Neuronal stem cell (in vitro differentiated cells): ENCODE measurements around the gene IDNK. TPM values are rescaled to one million over a fixed set of nuclear protein-coding genes. Genes with fewer than 3 reads are reported as not detected.

ENCODE experiments used
- DNase-seq: peaks from one replicate; pipeline ENCODE4 v3.0.0-alpha.2; 2013; ENCODE audit warnings: low spot score
- H2AFZ ChIP-seq: one replicate; pipeline ENCODE4 v1.6.1; 2013; ENCODE audit warnings: mild to moderate bottlenecking, low read length, inconsistent platforms
- H2AK5ac ChIP-seq: 2 replicates; pipeline ENCODE4 v1.6.1; 2013; ENCODE audit warnings: low read depth, mild to moderate bottlenecking, inconsistent platforms, low read length, moderate library complexity, mixed read lengths
- H2BK120ac ChIP-seq: 2 replicates; pipeline ENCODE4 v1.6.1; 2013; ENCODE audit warnings: low read depth, mild to moderate bottlenecking, inconsistent platforms, low read length, moderate library complexity, mixed read lengths
- H2BK12ac ChIP-seq: one replicate; pipeline ENCODE4 v1.6.1; 2013; ENCODE audit warnings: low read length, inconsistent platforms
- H2BK15ac ChIP-seq: 2 replicates; pipeline ENCODE4 v1.6.1; 2013; ENCODE audit warnings: mild to moderate bottlenecking, low read length, inconsistent platforms, mixed read lengths
- H2BK5ac ChIP-seq: one replicate; pipeline ENCODE4 v1.6.1; 2013; ENCODE audit warnings: inconsistent platforms, mild to moderate bottlenecking, low read length, moderate library complexity
- H3K14ac ChIP-seq: one replicate; pipeline ENCODE4 v1.6.1; 2013; ENCODE audit warnings: low read length, inconsistent platforms
- H3K18ac ChIP-seq: 2 replicates; pipeline ENCODE4 v1.6.1; 2013; ENCODE audit warnings: low read length, inconsistent platforms
- H3K23ac ChIP-seq: 2 replicates; pipeline ENCODE4 v1.6.1; 2013; ENCODE audit warnings: low read depth, mild to moderate bottlenecking, mixed read lengths, low read length, inconsistent platforms; ENCODE audit not compliant: poor library complexity
- H3K27ac ChIP-seq: replicated peaks from 3 replicates; pipeline ENCODE4 v1.5.1; 2013; ENCODE audit warnings: low read length, inconsistent platforms
- H3K27me3 ChIP-seq, 3 experiments: 2 replicates each; pipeline ENCODE4 v1.6.1; 2013; ENCODE audit warnings: low read length in 3 of 3, mild to moderate bottlenecking in 2 of 3, inconsistent platforms in 1 of 3, low read depth in 1 of 3, mixed read lengths in 1 of 3, moderate library complexity in 1 of 3; ENCODE audit not compliant: control insufficient read depth in 3 of 3, insufficient read depth in 3 of 3
- H3K36me3 ChIP-seq, 2 donors: replicated peaks in 1 of 2; 2 replicates each; pipeline ENCODE4 v1.6.1; 2013; ENCODE audit warnings: low read length in 2 of 2; ENCODE audit not compliant: control insufficient read depth in 2 of 2, insufficient read depth in 2 of 2
- H3K4ac ChIP-seq: 2 replicates; pipeline ENCODE4 v1.6.1; 2013; ENCODE audit warnings: inconsistent platforms, mild to moderate bottlenecking, low read length, moderate library complexity
- H3K4me1 ChIP-seq, 2 donors: 1 replicate in 1 of 2; 2 replicates in 1 of 2; pipeline ENCODE4 v1.6.1; 2013; ENCODE audit warnings: low read length in 2 of 2, low read depth in 1 of 2; ENCODE audit not compliant: control insufficient read depth in 2 of 2, insufficient read depth in 1 of 2
- H3K4me2 ChIP-seq: one replicate; pipeline ENCODE4 v1.6.1; 2013; ENCODE audit warnings: mild to moderate bottlenecking, low read length, inconsistent platforms; ENCODE audit not compliant: insufficient read depth, poor library complexity, severe bottlenecking
- H3K4me3 ChIP-seq, 2 donors: 2 replicates each; pipeline ENCODE4 v1.5.1; 2013; ENCODE audit warnings: low read length in 2 of 2, mild to moderate bottlenecking in 2 of 2, inconsistent platforms in 1 of 2, moderate library complexity in 1 of 2
- H3K79me1 ChIP-seq: one replicate; pipeline ENCODE4 v1.6.1; 2013; ENCODE audit warnings: low read depth, mild to moderate bottlenecking, inconsistent platforms, low read length, moderate library complexity
- H3K9ac ChIP-seq: one replicate; pipeline ENCODE4 v1.6.1; 2013; ENCODE audit warnings: mild to moderate bottlenecking, low read depth, low read length, inconsistent platforms; ENCODE audit not compliant: poor library complexity
- H3K9me3 ChIP-seq, 2 donors: replicated peaks in 1 of 2; 2 replicates each; pipeline versions ENCODE3 to v1.6.1; 2013; ENCODE audit warnings: low read length in 2 of 2, mild to moderate bottlenecking in 2 of 2, inconsistent platforms in 1 of 2, low read depth in 1 of 2, mixed read lengths in 1 of 2, moderate library complexity in 1 of 2; ENCODE audit not compliant: control insufficient read depth in 2 of 2, insufficient read depth in 1 of 2
- H4K8ac ChIP-seq: one replicate; pipeline ENCODE4 v1.6.1; 2013; ENCODE audit warnings: low read depth, mild to moderate bottlenecking, inconsistent platforms, low read length, moderate library complexity
- H4K91ac ChIP-seq: one replicate; pipeline ENCODE4 v1.6.1; 2013; ENCODE audit warnings: low read length, low read depth, mild to moderate bottlenecking, inconsistent platforms; ENCODE audit not compliant: poor library complexity
- WGBS, 2 donors: extraction: QIAGEN DNeasy Blood & Tissue Kit; methylation state at CpG; one replicate each; pipeline ENCODE4 v1.1.7; 2013; ENCODE audit warnings: missing lambda C conversion rate in 2 of 2, mixed read lengths in 1 of 2; ENCODE audit not compliant: insufficient read length in 2 of 2, insufficient replicate concordance in 1 of 2; ENCODE audit errors: extremely low coverage in 2 of 2; 5-methylcytosine and 5-hydroxymethylcytosine counted together
- polyA plus RNA-seq, 2 experiments: library from polyadenylated mRNA; stranded (reverse); fragments of 200-250 nt; gene quantifications; one replicate each; pipeline ENCODE4 v1.2.3, GENCODE V29; 2013

IDNK gene
- polyA plus RNA-seq (2013, experiment 1 of 2), result 2.8 TPM
- polyA plus RNA-seq (2013, experiment 2 of 2), result 2.6 TPM

DNA sequence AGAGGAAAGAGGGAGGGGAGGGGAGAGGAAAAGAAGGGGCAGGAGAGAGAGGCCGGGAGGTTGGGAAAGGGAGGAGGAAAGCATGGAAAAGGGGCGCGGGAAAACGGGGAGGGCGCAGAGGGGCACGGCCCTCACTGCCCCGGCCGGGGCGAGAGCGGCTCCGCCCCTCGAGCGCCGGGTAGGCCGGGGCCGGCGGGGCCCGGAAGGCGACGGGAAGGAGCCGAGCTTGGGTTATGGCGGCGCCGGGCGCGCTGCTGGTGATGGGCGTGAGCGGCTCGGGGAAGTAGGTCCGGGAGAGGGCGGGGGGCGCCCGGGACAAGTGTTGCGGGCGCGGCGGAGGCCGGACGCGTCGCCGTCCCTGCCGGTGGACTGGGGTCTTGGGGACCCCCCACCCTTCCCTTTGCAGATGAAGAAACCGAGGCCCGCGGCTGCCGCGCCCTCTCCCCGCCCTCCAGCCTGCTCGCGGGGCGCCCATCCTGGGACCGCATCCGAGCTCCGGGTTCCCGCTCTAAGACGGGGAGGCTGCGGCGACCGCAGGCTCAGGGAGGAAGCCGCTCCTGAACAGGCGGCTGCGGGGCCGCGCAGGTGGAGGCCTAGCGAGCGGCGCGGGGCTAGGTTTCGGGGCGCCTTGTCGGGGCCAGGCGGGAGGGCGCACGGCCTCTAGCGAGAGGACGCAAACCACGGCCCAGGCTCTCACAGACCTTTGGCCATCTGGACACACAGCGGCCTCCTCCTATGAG lies at the start of gene IDNK:
Gene IDNK (plus strand): TSS at position 205 of the 740 bp plus-strand sequence. CDS start 29 bp downstream, at position 234.
- Histone ChIP-seq H2AFZ (peak within 1 kb of the TSS; percentile 96), H3K27me3 (no peaks in the 10 kb centered on the region), H3K9ac (peak within 1 kb of the TSS; percentile 83), H2BK5ac (peak within 1 kb of the TSS; percentile 88), H3K4me1 (peaks cover 0 to 6% of the 10 kb centered on the region in 2 donors), H4K8ac (no peak within 1 kb of the TSS), H3K36me3 (peaks cover 3 to 10% of the 10 kb centered on the region in 2 donors), H3K18ac (peak within 1 kb of the TSS; percentile 97), H4K91ac (no peak within 1 kb of the TSS), H3K23ac (peak within 1 kb of the TSS; percentile 81), H3K14ac (peak within 1 kb of the TSS; percentile 26), H3K4me2 (peak within 1 kb of the TSS; percentile 73), H3K27ac (peak within 1 kb of the TSS; percentile 40), H2AK5ac (no peak within 1 kb of the TSS), H3K9me3 (peaks cover 0 to 2% of the 10 kb centered on the region in 2 donors), H2BK15ac (peak within 1 kb of the TSS; percentile 65), H3K79me1 (no peaks in the 10 kb centered on the region), H2BK120ac (peak within 1 kb of the TSS; percentile 47), H3K4me3 (peak within 1 kb of the TSS; percentile 62 to 93), H3K4ac (no peak within 1 kb of the TSS), H2BK12ac (no peak within 1 kb of the TSS)
- peak; percentile 58 for DNase-seq
- WGBS, 2 donors, result no CpG with 5 or more reads among the region's 79 CpGs

DNA sequence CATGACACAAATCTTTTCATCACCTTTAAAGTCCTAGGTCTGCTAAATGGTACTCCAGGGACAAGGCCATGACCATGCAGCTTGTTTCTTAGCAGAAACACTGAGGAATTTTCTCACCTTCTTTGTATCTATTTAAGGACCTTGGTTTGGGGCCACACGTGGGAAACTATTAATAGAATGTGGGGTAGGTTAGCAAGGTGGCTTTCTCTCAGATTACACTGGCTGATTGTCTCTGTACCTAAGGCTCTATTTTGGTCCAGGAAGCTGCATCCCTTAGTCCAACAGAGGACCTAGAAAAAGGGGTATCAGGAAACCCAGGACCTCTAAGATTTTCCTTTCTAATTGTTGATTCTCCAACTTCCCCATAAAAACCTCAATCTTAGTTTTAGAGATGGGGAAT lies 48.5 kb upstream of the IDNK start:
- H2AK5ac ChIP-seq, result no peak overlapping the region
- no peak overlapping the region for H2BK15ac ChIP-seq
- H3K18ac ChIP-seq, result no peak overlapping the region
- no peak overlapping the region for H3K14ac ChIP-seq
- H2BK5ac ChIP-seq, result no peak overlapping the region
- H3K9ac ChIP-seq, result no peak overlapping the region
- no peaks in the 10 kb centered on the region for H3K9me3 ChIP-seq
- no peak overlapping the region for H4K8ac ChIP-seq
- no peak overlapping the region for H2BK12ac ChIP-seq
- no peaks in the 10 kb centered on the region for H3K27me3 ChIP-seq
- no peak overlapping the region for H3K4me2 ChIP-seq
- H3K23ac ChIP-seq, result no peak overlapping the region
- H3K36me3 ChIP-seq, result no peaks in the 10 kb centered on the region
- DNase-seq, result no peak
- no peaks in the 10 kb centered on the region for H3K79me1 ChIP-seq
- H2BK120ac ChIP-seq, result no peak overlapping the region
- H3K4me1 ChIP-seq, result no peaks in the 10 kb centered on the region
- no peak overlapping the region for H3K4ac ChIP-seq
- no peak overlapping the region for H2AFZ ChIP-seq
- no peak overlapping the region for H3K4me3 ChIP-seq
- H3K27ac ChIP-seq, result no peak overlapping the region
- WGBS, 2 donors, result no CpG with 5 or more reads among the region's 1 CpG
- H4K91ac ChIP-seq, result no peak overlapping the region

DNA sequence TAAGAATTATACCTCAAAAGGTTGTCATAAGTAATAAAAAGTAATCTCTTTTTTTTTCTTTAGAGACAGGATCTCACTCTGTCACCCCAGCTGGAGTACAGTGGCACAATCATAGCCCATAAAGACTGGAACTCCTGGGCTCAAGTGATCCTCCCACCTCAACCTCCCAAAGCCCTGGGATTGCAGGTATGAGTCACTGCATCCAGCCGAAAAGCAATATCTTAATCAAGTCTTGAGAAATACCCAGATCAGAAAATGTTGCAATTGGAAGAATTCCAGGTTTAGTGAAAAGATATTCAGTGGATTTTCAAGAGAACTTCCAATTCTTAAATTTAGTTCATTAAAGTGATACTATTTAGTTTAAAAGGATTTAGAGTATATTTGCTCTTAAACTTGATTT lies 40.9 kb upstream of the IDNK start:
- WGBS, 2 donors, result no CpG with 5 or more reads among the region's 1 CpG
- Histone ChIP-seq H2BK5ac (no peak overlapping the region), H2BK12ac (no peak overlapping the region)

DNA sequence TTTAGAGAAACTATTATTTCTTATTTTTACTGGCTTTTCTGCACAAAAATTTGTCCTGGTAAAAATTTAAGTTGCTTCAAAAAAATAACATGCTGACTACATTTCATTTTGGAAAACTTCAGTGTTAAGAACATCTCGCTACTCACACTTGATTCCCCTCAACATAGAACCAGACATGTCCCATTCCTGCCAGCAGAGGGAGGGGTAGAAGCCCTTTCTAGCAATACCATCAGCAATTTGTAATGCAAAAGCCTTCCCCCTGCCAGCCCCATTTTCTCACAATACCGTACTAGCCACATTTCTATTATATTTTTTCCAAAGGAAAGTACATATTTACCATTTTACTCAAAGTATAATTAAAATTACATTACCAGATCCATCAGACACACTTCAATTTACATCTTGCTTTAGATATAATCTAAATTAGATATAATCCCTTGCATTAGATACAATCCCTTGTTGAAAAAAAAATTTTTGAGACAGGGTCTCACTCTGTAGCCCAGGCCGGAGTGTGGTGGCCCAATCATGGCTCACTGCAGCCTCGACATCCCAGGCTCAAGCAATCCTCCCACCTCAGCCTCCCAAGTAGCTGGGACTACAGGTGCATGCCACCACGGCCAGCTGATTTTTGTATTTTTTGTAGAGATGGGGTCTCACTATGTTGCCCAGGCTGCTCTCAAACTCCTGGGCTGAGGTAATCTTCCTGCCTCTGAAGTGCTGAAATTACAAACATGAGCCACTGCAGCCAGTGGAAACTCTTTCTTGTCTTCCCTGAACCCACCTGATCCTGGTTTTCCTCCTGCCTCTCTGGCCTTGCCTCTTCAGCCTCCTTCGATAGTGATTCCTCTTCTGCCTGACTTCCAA lies 39.6 kb upstream of the IDNK start:
- no peak overlapping the region for H3K4ac ChIP-seq
- peak; percentile 33 for DNase-seq
- no peaks in the 10 kb centered on the region for H3K27me3 ChIP-seq
- no peak overlapping the region for H3K23ac ChIP-seq
- no peak overlapping the region for H4K8ac ChIP-seq
- no peak overlapping the region for H3K4me3 ChIP-seq
- H3K4me1 ChIP-seq, result no peaks in the 10 kb centered on the region
- H3K36me3 ChIP-seq, result no peaks in the 10 kb centered on the region
- H3K9ac ChIP-seq, result no peak overlapping the region
- no peak overlapping the region for H2AK5ac ChIP-seq
- H2BK5ac ChIP-seq, result no peak overlapping the region
- no peak overlapping the region for H2BK120ac ChIP-seq
- H2BK12ac ChIP-seq, result no peak overlapping the region
- no peak overlapping the region for H2BK15ac ChIP-seq
- H3K4me2 ChIP-seq, result no peak overlapping the region
- H4K91ac ChIP-seq, result no peak overlapping the region
- H3K9me3 ChIP-seq, result no peaks in the 10 kb centered on the region
- H2AFZ ChIP-seq, result no peak overlapping the region
- no CpG with 5 or more reads among the region's 6 CpGs for WGBS, 2 donors
- H3K14ac ChIP-seq, result no peak overlapping the region
- no peak overlapping the region for H3K18ac ChIP-seq
- no peaks in the 10 kb centered on the region for H3K79me1 ChIP-seq
- H3K27ac ChIP-seq, result no peak overlapping the region

More for the DNA sequence above, 40.9 kb upstream of the IDNK start:
- Histone ChIP-seq H3K23ac (no peak overlapping the region), H3K9me3 (no peaks in the 10 kb centered on the region), H2AK5ac (no peak overlapping the region), H3K27ac (no peak overlapping the region), H3K18ac (no peak overlapping the region), H3K4me3 (no peak overlapping the region), H3K14ac (no peak overlapping the region), H3K9ac (no peak overlapping the region), H2BK120ac (no peak overlapping the region), H4K91ac (no peak overlapping the region), H3K36me3 (no peaks in the 10 kb centered on the region), H3K79me1 (no peaks in the 10 kb centered on the region), H3K4me1 (no peaks in the 10 kb centered on the region), H3K4ac (no peak overlapping the region), H3K27me3 (no peaks in the 10 kb centered on the region), H4K8ac (no peak overlapping the region), H2AFZ (no peak overlapping the region), H3K4me2 (no peak overlapping the region), H2BK15ac (no peak overlapping the region)
- no peak for DNase-seq
